IPS-18a (cell line): Measurements from ENCODE around the gene EXOC4.

Source experiments
- H3K27ac ChIP-seq: one replicate; pipeline ENCODE4 v1.5.1; 2013; ENCODE audit warnings: low read length
- H3K27me3 ChIP-seq: one replicate; pipeline ENCODE4 v1.6.1; 2013; ENCODE audit warnings: mild to moderate bottlenecking, low read length; ENCODE audit not compliant: control insufficient read depth, insufficient read depth
- H3K36me3 ChIP-seq: one replicate; pipeline ENCODE4 v1.6.1; 2013; ENCODE audit warnings: low read depth, low read length; ENCODE audit not compliant: control insufficient read depth
- H3K4me1 ChIP-seq: one replicate; pipeline ENCODE4 v1.6.1; 2013; ENCODE audit warnings: low read depth, low read length; ENCODE audit not compliant: control insufficient read depth
- H3K4me3 ChIP-seq: one replicate; pipeline ENCODE4 v1.5.1; 2013; ENCODE audit warnings: low read length
- H3K9ac ChIP-seq: one replicate; pipeline ENCODE4 v1.6.1; 2013; ENCODE audit warnings: mild to moderate bottlenecking, low read length, moderate library complexity
- H3K9me3 ChIP-seq: one replicate; pipeline ENCODE4 v1.6.1; 2013; ENCODE audit warnings: low read depth, low read length; ENCODE audit not compliant: control insufficient read depth

Gene EXOC4

GRCh38 chr7:133501771-133502170 lies 248.9 kb downstream of the EXOC4 start:
- Histone ChIP-seq H3K4me3 (no peak overlapping the region), H3K9ac (no peak overlapping the region), H3K27me3 (no peaks in the 10 kb centered on the region), H3K9me3 (no peaks in the 10 kb centered on the region), H3K4me1 (no peaks in the 10 kb centered on the region), H3K36me3 (no peaks in the 10 kb centered on the region), H3K27ac (no peak overlapping the region)

GRCh38 chr7:133502498-133502897 lies 249.6 kb downstream of the EXOC4 start:
- H3K4me3 ChIP-seq, result no peak overlapping the region
- no peaks in the 10 kb centered on the region for H3K4me1 ChIP-seq
- H3K36me3 ChIP-seq, result no peaks in the 10 kb centered on the region
- no peak overlapping the region for H3K27ac ChIP-seq
- no peak overlapping the region for H3K9ac ChIP-seq
- no peaks in the 10 kb centered on the region for H3K27me3 ChIP-seq
- H3K9me3 ChIP-seq, result no peaks in the 10 kb centered on the region

GRCh38 chr7:133502972-133503371 lies 250.1 kb downstream of the EXOC4 start:
- Histone ChIP-seq H3K36me3 (no peaks in the 10 kb centered on the region), H3K9me3 (no peaks in the 10 kb centered on the region), H3K4me3 (no peak overlapping the region), H3K4me1 (no peaks in the 10 kb centered on the region), H3K27ac (no peak overlapping the region), H3K9ac (no peak overlapping the region), H3K27me3 (no peaks in the 10 kb centered on the region)

- H3K36me3 ChIP-seq, result no peaks in the 10 kb centered on the region
- H3K4me1 ChIP-seq, result peaks cover 7% of the 10 kb centered on the region
- H3K27me3 ChIP-seq, result no peaks in the 10 kb centered on the region
- no peak overlapping the region for H3K4me3 ChIP-seq
- H3K27ac ChIP-seq, result no peak overlapping the region
- no peaks in the 10 kb centered on the region for H3K9me3 ChIP-seq
- H3K9ac ChIP-seq, result no peak overlapping the region
Measured at GRCh38 chr7:133504825-133505224, 251.9 kb downstream of the EXOC4 start.

- Histone ChIP-seq H3K9me3 (no peaks in the 10 kb centered on the region), H3K9ac (no peak overlapping the region), H3K4me3 (no peak overlapping the region), H3K36me3 (no peaks in the 10 kb centered on the region), H3K4me1 (peaks cover 7% of the 10 kb centered on the region), H3K27ac (no peak overlapping the region), H3K27me3 (no peaks in the 10 kb centered on the region)
Measured at GRCh38 chr7:133509822-133510221, 256.9 kb downstream of the EXOC4 start.

- H3K4me3 ChIP-seq, result no peak overlapping the region
- no peak overlapping the region for H3K9ac ChIP-seq
- H3K27me3 ChIP-seq, result no peaks in the 10 kb centered on the region
- no peaks in the 10 kb centered on the region for H3K36me3 ChIP-seq
- no peak overlapping the region for H3K27ac ChIP-seq
- peaks cover 7% of the 10 kb centered on the region for H3K4me1 ChIP-seq
- no peaks in the 10 kb centered on the region for H3K9me3 ChIP-seq
Measured at GRCh38 chr7:133510326-133511055, 257.6 kb downstream of the EXOC4 start.

GRCh38 chr7:133511252-133511651 lies 258.4 kb downstream of the EXOC4 start:
- Histone ChIP-seq H3K27ac (no peak overlapping the region), H3K36me3 (no peaks in the 10 kb centered on the region), H3K4me3 (no peak overlapping the region), H3K27me3 (no peaks in the 10 kb centered on the region), H3K9ac (no peak overlapping the region), H3K4me1 (peaks cover 7% of the 10 kb centered on the region), H3K9me3 (no peaks in the 10 kb centered on the region)

- no peaks in the 10 kb centered on the region for H3K36me3 ChIP-seq
- H3K27ac ChIP-seq, result no peak overlapping the region
- no peak overlapping the region for H3K9ac ChIP-seq
- H3K9me3 ChIP-seq, result no peaks in the 10 kb centered on the region
- H3K4me1 ChIP-seq, result peaks cover 7% of the 10 kb centered on the region
- no peak overlapping the region for H3K4me3 ChIP-seq
- H3K27me3 ChIP-seq, result no peaks in the 10 kb centered on the region
Measured at GRCh38 chr7:133511708-133512107, 258.8 kb downstream of the EXOC4 start.

GRCh38 chr7:133512560-133512959 lies 259.7 kb downstream of the EXOC4 start:
- H3K9ac ChIP-seq, result no peak overlapping the region
- H3K36me3 ChIP-seq, result no peaks in the 10 kb centered on the region
- H3K4me1 ChIP-seq, result peaks cover 7% of the 10 kb centered on the region
- no peak overlapping the region for H3K4me3 ChIP-seq
- no peak overlapping the region for H3K27ac ChIP-seq
- H3K27me3 ChIP-seq, result no peaks in the 10 kb centered on the region
- H3K9me3 ChIP-seq, result no peaks in the 10 kb centered on the region

GRCh38 chr7:133513608-133514007 lies 260.7 kb downstream of the EXOC4 start:
- Histone ChIP-seq H3K36me3 (no peaks in the 10 kb centered on the region), H3K9ac (no peak overlapping the region), H3K4me3 (no peak overlapping the region), H3K27ac (no peak overlapping the region), H3K9me3 (no peaks in the 10 kb centered on the region), H3K27me3 (no peaks in the 10 kb centered on the region), H3K4me1 (peaks cover 4% of the 10 kb centered on the region)

- Histone ChIP-seq H3K9me3 (no peaks in the 10 kb centered on the region), H3K27ac (no peak overlapping the region), H3K36me3 (no peaks in the 10 kb centered on the region), H3K4me1 (peaks cover 3% of the 10 kb centered on the region), H3K4me3 (no peak overlapping the region), H3K27me3 (no peaks in the 10 kb centered on the region), H3K9ac (no peak overlapping the region)
Measured at GRCh38 chr7:133514551-133514950, 261.7 kb downstream of the EXOC4 start.

GRCh38 chr7:133517766-133518165 lies 264.9 kb downstream of the EXOC4 start:
- no peaks in the 10 kb centered on the region for H3K27me3 ChIP-seq
- H3K36me3 ChIP-seq, result no peaks in the 10 kb centered on the region
- no peak overlapping the region for H3K4me3 ChIP-seq
- H3K4me1 ChIP-seq, result peaks cover 3% of the 10 kb centered on the region
- no peak overlapping the region for H3K27ac ChIP-seq
- no peak overlapping the region for H3K9ac ChIP-seq
- no peaks in the 10 kb centered on the region for H3K9me3 ChIP-seq
